Mammary epithelial cell (primary cell): Measurements from ENCODE around the gene ST6GALNAC3.

Experiments
- CTCF ChIP-seq, 2 donors: IDR thresholded peaks in 1 of 2; conservative IDR thresholded peaks in 1 of 2; 2 replicates each; pipeline ENCODE4 v1.5.1; 2011 to 2012; ENCODE audit warnings: inconsistent platforms in 2 of 2, low read length in 2 of 2, mild to moderate bottlenecking in 2 of 2, control low read depth in 1 of 2, low read depth in 1 of 2; ENCODE audit not compliant: insufficient read depth in 1 of 2; ENCODE audit errors: extremely low read depth in 1 of 2
- EZH2 ChIP-seq: IDR thresholded peaks from 2 replicates; pipeline ENCODE4 v1.6.1; 2012; ENCODE audit warnings: low read length, inconsistent platforms, borderline replicate concordance

DNA sequence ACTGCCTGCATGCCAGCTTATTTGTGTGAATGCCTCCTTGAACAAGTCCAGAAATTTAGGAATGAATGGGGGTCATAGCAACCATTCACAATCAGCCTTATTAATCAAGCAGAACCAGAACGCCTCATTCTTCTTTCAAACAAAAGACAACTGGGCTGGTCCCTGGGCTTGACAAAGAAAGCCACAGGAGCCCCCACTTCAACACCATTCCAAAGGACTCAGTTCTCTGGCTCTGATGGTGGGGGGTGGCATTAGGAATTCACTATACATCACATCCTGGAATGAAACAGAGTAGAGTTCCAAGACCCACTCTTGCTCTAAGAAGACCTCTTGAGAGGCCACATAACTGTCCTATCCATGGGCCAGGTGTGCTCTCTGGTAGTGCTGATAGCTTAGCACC lies 606.1 kb downstream of the ST6GALNAC3 start:
- no peak for TF ChIP-seq CTCF (conservative IDR thresholded peaks at IDR 0.05 in 1 of 2, IDR thresholded peaks at IDR 0.05 in 1 of 2; ENCODE audit: extremely low read depth in 1 of 2, insufficient read depth in 1 of 2, low read depth in 1 of 2, low read length in 2 of 2)
- TF ChIP-seq EZH2 = no peak
